GM12891 (cell line): Measurements from ENCODE around the gene LMNTD2.

Experiments
- POLR2A ChIP-seq: IDR thresholded peaks from 2 replicates; pipeline ENCODE4 v1.6.1; 2011; ENCODE audit warnings: low read depth, low read length, control low read depth
- POLR2AphosphoS5 ChIP-seq: IDR thresholded peaks from 2 replicates; pipeline ENCODE4 v1.6.1; 2011; ENCODE audit warnings: low read depth, low read length, control low read depth
- POU2F2 ChIP-seq: IDR thresholded peaks from 2 replicates; pipeline ENCODE4 v1.6.1; 2011; ENCODE audit warnings: low read depth, mild to moderate bottlenecking, control low read depth, low read length, moderate library complexity
- TAF1 ChIP-seq: IDR thresholded peaks from 2 replicates; pipeline ENCODE4 v1.6.1; 2011; ENCODE audit warnings: low read depth, low read length, control low read depth

DNA sequence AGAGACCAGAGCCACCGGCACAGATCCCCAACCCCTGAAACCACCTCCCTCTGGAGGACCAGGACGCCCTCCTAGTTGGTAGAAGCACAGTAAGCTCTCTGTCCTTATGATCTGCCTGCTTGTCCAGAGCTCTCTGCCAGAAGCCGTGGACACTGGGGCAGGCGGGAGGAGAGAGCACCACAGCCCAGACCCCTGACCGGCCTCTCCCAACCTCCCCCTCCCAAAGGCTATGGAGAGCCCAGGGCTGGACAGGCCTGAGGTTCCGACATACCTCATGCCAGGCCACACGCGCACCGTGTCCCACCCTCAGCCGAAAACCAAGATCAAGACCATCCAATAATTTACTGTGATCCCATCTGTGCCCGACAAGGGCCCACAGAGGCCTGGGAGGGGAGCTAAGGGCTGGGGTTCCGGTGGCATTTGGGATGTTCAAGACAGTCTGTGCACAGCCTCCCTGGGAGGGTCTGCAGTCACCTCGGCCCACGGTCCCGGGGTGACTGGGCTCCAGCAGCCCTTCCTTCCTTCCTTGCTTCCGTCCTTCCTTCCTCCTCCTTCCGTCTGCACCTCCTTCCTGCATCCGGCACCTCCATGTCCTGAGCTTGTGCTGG lies 28.5 kb downstream of the LMNTD2 start:
- TF ChIP-seq POU2F2 (no peak), POLR2A (no peak), TAF1 (no peak), POLR2AphosphoS5 (no peak)
